NB4 (cell line): ENCODE data around the gene PSAPL1.

Experiments
- DNase-seq: peaks from one replicate; pipeline ENCODE4 v3.0.0; 2010; ENCODE audit warnings: low read depth
- H3K4me3 ChIP-seq: one replicate; pipeline ENCODE4 v1.5.1; 2011; ENCODE audit warnings: mild to moderate bottlenecking, low read depth, low read length, moderate library complexity
- CTCF ChIP-seq: IDR thresholded peaks from one replicate; pipeline ENCODE4 v1.5.1; 2012; ENCODE audit warnings: low read depth, low read length
- MAX ChIP-seq: IDR thresholded peaks from 2 replicates; pipeline ENCODE4 v1.6.1; 2011; ENCODE audit warnings: low read depth, low read length
- MYC ChIP-seq: IDR thresholded peaks from 2 replicates; pipeline ENCODE4 v1.6.1; 2011; ENCODE audit warnings: low read depth, low read length
- POLR2A ChIP-seq: IDR thresholded peaks from 2 replicates; pipeline ENCODE4 v1.6.1; 2011; ENCODE audit warnings: mild to moderate bottlenecking; ENCODE audit not compliant: insufficient read length; ENCODE audit errors: extremely low read depth

Gene PSAPL1

GRCh38 chr4:7422898-7423180, 11.9 kb downstream of the PSAPL1 start:
- no peak overlapping the region for H3K4me3 ChIP-seq
- no peak for TF ChIP-seq MYC
- TF ChIP-seq MAX: no peak
- TF ChIP-seq POLR2A: no peak
- no peak for TF ChIP-seq CTCF
- no peak for DNase-seq

GRCh38 chr4:7422151-7422897, 12.4 kb downstream of the PSAPL1 start:
- no peak for DNase-seq
- TF ChIP-seq CTCF (no peak), MYC (no peak), POLR2A (no peak), MAX (no peak)
- H3K4me3 ChIP-seq: no peak overlapping the region

GRCh38 chr4:7421356-7422150, 13.2 kb downstream of the PSAPL1 start:
- TF ChIP-seq MAX (no peak), CTCF (no peak), MYC (no peak), POLR2A (no peak)

GRCh38 chr4:7420661-7421040, 14.1 kb downstream of the PSAPL1 start:
- H3K4me3 ChIP-seq: no peak overlapping the region
- no peak for DNase-seq
- TF ChIP-seq CTCF (no peak), POLR2A (no peak), MYC (no peak), MAX (no peak)

More at GRCh38 chr4:7421356-7422150, 13.2 kb downstream of the PSAPL1 start:
- DNase-seq: no peak
- no peak overlapping the region for H3K4me3 ChIP-seq

- no peak for DNase-seq
- no peak overlapping the region for H3K4me3 ChIP-seq
- TF ChIP-seq POLR2A (no peak), MAX (no peak)
Observed at GRCh38 chr4:7419961-7420660, 14.6 kb downstream of the PSAPL1 start.
